Thyroid gland (tissue), 4 donors: ENCODE results near the gene SPON1.

Source experiments
- POLR2A ChIP-seq, 2 donors: fragments of 450-650 bp; IDR thresholded peaks; one replicate each; pipeline ENCODE4 v1.6.1; 2017; ENCODE audit warnings: antibody characterized with exemption in 2 of 2, mild to moderate bottlenecking in 2 of 2, moderate library complexity in 1 of 2
- TF ChIP-seq, protein P1 (sequence below), 6 experiments: fragments of 200-600 bp in 3 of 6; fragments of 450-650 bp in 3 of 6; sonication (generic) in 3 of 6; IDR thresholded peaks; one replicate each; pipeline ENCODE4 v1.5.1; 2016 to 2019; ENCODE audit warnings: antibody characterized with exemption in 6 of 6, mild to moderate bottlenecking in 2 of 6, inconsistent platforms in 1 of 6, moderate library complexity in 1 of 6

DNA sequence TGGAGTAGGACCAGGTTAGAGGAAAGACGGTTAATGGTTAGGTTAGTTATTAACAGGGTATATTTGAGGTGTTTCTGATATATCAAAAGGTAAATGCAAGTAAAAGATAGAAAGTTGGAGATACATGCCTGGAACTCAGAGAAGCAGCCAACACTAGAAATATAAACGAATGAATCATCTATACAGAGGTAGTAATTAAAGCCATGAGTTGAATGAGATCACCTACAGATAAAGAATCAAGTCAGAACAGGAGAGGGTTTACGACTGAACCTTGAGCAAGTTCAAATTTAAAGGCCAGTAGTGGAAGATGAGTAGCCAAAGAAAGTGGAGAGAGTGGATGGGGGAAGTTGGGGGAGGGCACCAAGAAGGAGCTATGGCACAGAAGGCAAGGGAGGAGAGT lies 73.9 kb downstream of the SPON1 start:
- TF ChIP-seq, protein P1, sequence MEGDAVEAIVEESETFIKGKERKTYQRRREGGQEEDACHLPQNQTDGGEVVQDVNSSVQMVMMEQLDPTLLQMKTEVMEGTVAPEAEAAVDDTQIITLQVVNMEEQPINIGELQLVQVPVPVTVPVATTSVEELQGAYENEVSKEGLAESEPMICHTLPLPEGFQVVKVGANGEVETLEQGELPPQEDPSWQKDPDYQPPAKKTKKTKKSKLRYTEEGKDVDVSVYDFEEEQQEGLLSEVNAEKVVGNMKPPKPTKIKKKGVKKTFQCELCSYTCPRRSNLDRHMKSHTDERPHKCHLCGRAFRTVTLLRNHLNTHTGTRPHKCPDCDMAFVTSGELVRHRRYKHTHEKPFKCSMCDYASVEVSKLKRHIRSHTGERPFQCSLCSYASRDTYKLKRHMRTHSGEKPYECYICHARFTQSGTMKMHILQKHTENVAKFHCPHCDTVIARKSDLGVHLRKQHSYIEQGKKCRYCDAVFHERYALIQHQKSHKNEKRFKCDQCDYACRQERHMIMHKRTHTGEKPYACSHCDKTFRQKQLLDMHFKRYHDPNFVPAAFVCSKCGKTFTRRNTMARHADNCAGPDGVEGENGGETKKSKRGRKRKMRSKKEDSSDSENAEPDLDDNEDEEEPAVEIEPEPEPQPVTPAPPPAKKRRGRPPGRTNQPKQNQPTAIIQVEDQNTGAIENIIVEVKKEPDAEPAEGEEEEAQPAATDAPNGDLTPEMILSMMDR (IDR thresholded peaks at IDR 0.05), result no peak
- TF ChIP-seq POLR2A (IDR thresholded peaks at IDR 0.05), result no peak
